Panc1 (cell line): ENCODE measurements around the gene LRRC26.

Experiments used
- POLR2AphosphoS5 ChIP-seq: IDR thresholded peaks from 2 replicates; pipeline ENCODE4 v1.6.1; 2012; ENCODE audit warnings: mild to moderate bottlenecking, low read depth, low read length, moderate library complexity
- REST ChIP-seq, 2 experiments: IDR thresholded peaks; 2 replicates each; pipeline ENCODE4 v1.6.1; 2011 to 2012; ENCODE audit warnings: low read depth in 2 of 2, control low read depth in 1 of 2, low read length in 1 of 2, mild to moderate bottlenecking in 1 of 2, moderate library complexity in 1 of 2; ENCODE audit not compliant: insufficient read depth in 1 of 2
- TCF7L2 ChIP-seq: IDR thresholded peaks from 2 replicates; pipeline ENCODE4 v1.6.1; 2011; ENCODE audit warnings: mild to moderate bottlenecking, low read depth, low read length, inconsistent platforms
- TF ChIP-seq, protein P1 (sequence below): fragments of 450-650 bp; IDR thresholded peaks from 2 replicates; pipeline ENCODE4 v1.5.1; 2017; ENCODE audit warnings: mild to moderate bottlenecking

DNA sequence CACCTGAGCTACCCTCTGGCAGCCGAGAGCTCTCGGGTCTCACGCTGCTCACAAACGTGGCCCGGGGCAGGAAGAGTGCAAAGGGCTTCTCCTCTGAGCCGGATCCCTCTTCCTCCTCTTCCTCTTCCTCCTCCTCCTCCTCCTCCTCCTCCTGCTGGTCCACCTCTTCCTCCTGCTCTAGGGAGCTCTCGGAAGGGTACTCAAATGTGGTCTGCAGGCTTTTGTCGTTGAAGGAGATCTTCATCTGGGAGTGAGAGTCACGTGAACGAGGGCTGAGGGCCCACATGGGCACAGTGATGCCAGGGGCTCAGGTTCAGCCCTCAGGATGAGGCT lies 22.6 kb upstream of the LRRC26 start:
- TF ChIP-seq, protein P1, sequence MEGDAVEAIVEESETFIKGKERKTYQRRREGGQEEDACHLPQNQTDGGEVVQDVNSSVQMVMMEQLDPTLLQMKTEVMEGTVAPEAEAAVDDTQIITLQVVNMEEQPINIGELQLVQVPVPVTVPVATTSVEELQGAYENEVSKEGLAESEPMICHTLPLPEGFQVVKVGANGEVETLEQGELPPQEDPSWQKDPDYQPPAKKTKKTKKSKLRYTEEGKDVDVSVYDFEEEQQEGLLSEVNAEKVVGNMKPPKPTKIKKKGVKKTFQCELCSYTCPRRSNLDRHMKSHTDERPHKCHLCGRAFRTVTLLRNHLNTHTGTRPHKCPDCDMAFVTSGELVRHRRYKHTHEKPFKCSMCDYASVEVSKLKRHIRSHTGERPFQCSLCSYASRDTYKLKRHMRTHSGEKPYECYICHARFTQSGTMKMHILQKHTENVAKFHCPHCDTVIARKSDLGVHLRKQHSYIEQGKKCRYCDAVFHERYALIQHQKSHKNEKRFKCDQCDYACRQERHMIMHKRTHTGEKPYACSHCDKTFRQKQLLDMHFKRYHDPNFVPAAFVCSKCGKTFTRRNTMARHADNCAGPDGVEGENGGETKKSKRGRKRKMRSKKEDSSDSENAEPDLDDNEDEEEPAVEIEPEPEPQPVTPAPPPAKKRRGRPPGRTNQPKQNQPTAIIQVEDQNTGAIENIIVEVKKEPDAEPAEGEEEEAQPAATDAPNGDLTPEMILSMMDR: no peak
- TF ChIP-seq POLR2AphosphoS5 (no peak), TCF7L2 (no peak), REST (IDR thresholded peaks at IDR 0.05; ENCODE audit: insufficient read depth in 1 of 2, low read depth in 2 of 2, low read length in 1 of 2) (no peak)
